Left ventricle myocardium inferior (tissue), 1 donor: ENCODE results near the gene CYREN. TPM values are rescaled to one million over a fixed set of nuclear protein-coding genes. Genes with fewer than 3 reads are reported as not detected.

Experiments
- DNase-seq: peaks from one replicate; pipeline ENCODE4 v3.0.0-alpha.2; 2020
- H3K27ac ChIP-seq: fragments of 200-600 bp; replicated peaks from 2 replicates; pipeline ENCODE4 v1.8.0; 2021
- H3K27me3 ChIP-seq: fragments of 200-600 bp; 2 replicates; pipeline ENCODE4 v1.8.0; 2021; ENCODE audit warnings: low read depth
- H3K36me3 ChIP-seq: fragments of 200-600 bp; 2 replicates; pipeline ENCODE4 v1.8.0; 2021
- H3K4me1 ChIP-seq: fragments of 200-600 bp; 2 replicates; pipeline ENCODE4 v1.8.0; 2021
- H3K4me3 ChIP-seq: fragments of 200-600 bp; 2 replicates; pipeline ENCODE4 v1.8.0; 2021; ENCODE audit warnings: mild to moderate bottlenecking, moderate library complexity
- H3K9me3 ChIP-seq: fragments of 200-600 bp; replicated peaks from 2 replicates; pipeline ENCODE4 v1.8.0; 2021
- CTCF ChIP-seq: fragments of 200-600 bp; IDR thresholded peaks from 2 replicates; pipeline ENCODE4 v1.8.0; 2021; ENCODE audit warnings: antibody characterized with exemption, mild to moderate bottlenecking, borderline replicate concordance
- intact Hi-C: fragments of 100-400 bp; cut with micrococcal nuclease; formaldehyde crosslinking; loops from one replicate; pipeline ENCODE4 v1.11.0; 2022
- total RNA-seq: library from RNA; stranded (reverse); fragmentation: NEBNext Ultra II Directional; extraction: Animal tissue kit (Norgen Biotek cat#: 25700); gene quantifications from one replicate; pipeline ENCODE4 v1.2.1, GENCODE V29; 2021
- donor health status: DM: no; HTN: yes; CAD: no; lungs with severe emphysema.

The CYREN gene
- total RNA-seq, 1 donor from 2014 or later = 29.8 TPM

GRCh38 chr7:135164357-135165061 lies 6.0 kb downstream of the CYREN start:
- Histone ChIP-seq H3K4me3 (no peak overlapping the region), H3K27me3 (no peaks in the 10 kb centered on the region), H3K36me3 (peaks cover 35% of the 10 kb centered on the region), H3K4me1 (peaks cover 84% of the 10 kb centered on the region), H3K27ac (peak overlapping the region; percentile 77), H3K9me3 (no peaks in the 10 kb centered on the region)
- intact Hi-C loops = no loop called here
- no peak for TF ChIP-seq CTCF
- DNase-seq = no peak

- intact Hi-C loops = no loop called here
- no peak overlapping the region for H3K4me3 ChIP-seq
- H3K4me1 ChIP-seq = peaks cover 85% of the 10 kb centered on the region
- no peak for DNase-seq
- no peak for TF ChIP-seq CTCF
- peaks cover 28% of the 10 kb centered on the region for H3K36me3 ChIP-seq
- H3K9me3 ChIP-seq = no peaks in the 10 kb centered on the region
- H3K27ac ChIP-seq = peak overlapping the region; percentile 88
- no peaks in the 10 kb centered on the region for H3K27me3 ChIP-seq
These were observed 8.0 kb downstream of the CYREN start for GRCh38 chr7:135162382-135163001.

- intact Hi-C loops = no loop called here
- Histone ChIP-seq H3K27ac (peak overlapping the region; percentile 88), H3K4me1 (peaks cover 84% of the 10 kb centered on the region), H3K9me3 (peaks cover 6% of the 10 kb centered on the region), H3K4me3 (no peak overlapping the region), H3K36me3 (peaks cover 30% of the 10 kb centered on the region), H3K27me3 (no peaks in the 10 kb centered on the region)
- no peak for TF ChIP-seq CTCF
- DNase-seq = no peak
These were observed 8.8 kb downstream of the CYREN start for GRCh38 chr7:135161669-135162068.

- intact Hi-C loops = no loop called here
- Histone ChIP-seq H3K4me3 (peak overlapping the region; percentile 28), H3K9me3 (peaks cover 12% of the 10 kb centered on the region), H3K27me3 (no peaks in the 10 kb centered on the region), H3K4me1 (peaks cover 78% of the 10 kb centered on the region), H3K36me3 (peaks cover 29% of the 10 kb centered on the region), H3K27ac (peak overlapping the region; percentile 88)
- DNase-seq = no peak
- peak; percentile 20 for TF ChIP-seq CTCF
These were observed 9.5 kb downstream of the CYREN start for GRCh38 chr7:135160858-135161653.

GRCh38 chr7:135160098-135160857 lies 10.2 kb downstream of the CYREN start:
- no peak for DNase-seq

More at GRCh38 chr7:135160098-135160857, 10.2 kb downstream of the CYREN start:
- Histone ChIP-seq H3K27me3 (no peaks in the 10 kb centered on the region), H3K36me3 (peaks cover 29% of the 10 kb centered on the region), H3K27ac (peak overlapping the region; percentile 88), H3K4me1 (peaks cover 71% of the 10 kb centered on the region), H3K4me3 (peak overlapping the region; percentile 28), H3K9me3 (peaks cover 20% of the 10 kb centered on the region)
- intact Hi-C loops = no loop called here
- no peak for TF ChIP-seq CTCF
